Measurements from ENCODE around the gene CEL. TPM values are rescaled to one million over a fixed set of nuclear protein-coding genes. Genes with fewer than 3 reads are reported as not detected.

Gene CEL
- total RNA-seq, 1 experiment from 2014 or later: 6.9 TPM

DNA sequence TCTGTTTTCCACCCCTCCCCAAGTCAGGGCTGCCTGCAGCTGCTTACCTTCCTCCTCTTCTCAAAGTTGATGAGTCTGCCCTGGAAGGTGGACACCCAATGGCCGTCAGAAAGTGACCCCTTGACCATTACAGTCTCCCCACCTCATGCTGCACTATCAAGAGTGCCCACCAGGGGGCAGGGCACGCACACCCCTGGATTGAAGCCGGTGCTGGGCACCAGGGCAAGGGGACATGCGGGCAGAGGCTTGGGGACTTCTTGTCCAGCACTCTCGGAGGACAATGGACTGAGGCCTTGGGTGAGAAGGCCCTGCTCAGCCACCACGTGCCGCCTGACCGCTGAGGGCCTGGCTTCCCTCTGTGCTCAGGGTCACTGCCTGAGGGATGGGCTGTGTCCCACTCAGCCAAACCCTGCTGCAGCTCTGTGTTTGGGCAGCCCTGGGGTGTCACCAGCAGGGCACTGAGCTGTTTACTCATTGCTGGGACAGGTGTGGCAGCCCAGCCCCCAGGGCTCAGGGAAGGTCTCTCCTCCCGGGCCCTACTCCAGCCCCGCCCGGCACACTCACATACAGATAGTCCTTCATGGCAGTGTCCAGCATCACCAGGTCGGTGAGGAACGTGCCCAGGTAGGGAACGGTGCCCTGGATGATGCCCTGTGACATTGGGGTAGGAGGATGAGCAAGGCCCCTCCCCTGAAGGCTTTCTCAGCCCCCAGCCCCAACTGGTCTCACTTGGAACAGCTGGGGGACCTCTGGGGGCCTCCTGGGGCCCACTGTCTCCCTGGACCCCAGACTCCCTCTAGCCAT lies 41.6 kb downstream of the CEL start:
- no peak overlapping the region for H3K4me2 ChIP-seq (ENCODE audit: low read length)
- H3K27me3 ChIP-seq (ENCODE audit: insufficient read depth, low read length): no peaks in the 10 kb centered on the region
- BruUV-seq (replicated peaks): no TSS peak
- H3K9me2 ChIP-seq (ENCODE audit: insufficient read depth): no peaks in the 10 kb centered on the region
- H3K27ac ChIP-seq (ENCODE audit: low read depth, low read length): peak overlapping the region; percentile 11; the same call in 1 of the 2 replicates
- ATAC-seq (peak; percentile 83), DNase-seq (ENCODE audit: low read depth, low spot score) (no peak)
- ChIA-PET CTCF (interaction anchor here (3.4 kb wide), 1 partner anchor 41 kb away, joined by 21 read pairs; no protein-coding TSS in a partner anchor), POLR2A (no interaction called here), RAD21 (ENCODE audit: low non-redundant PET in 1 of 2, low total read pairs in 2 of 2, uncharacterized antibody in 2 of 2, unreplicated experiment in 2 of 2) (interaction anchor here in 1 of 2 experiments (0.8 to 1.1 kb wide), 2 partner anchors 41 to 42 kb away, joined by 3 read pairs; no protein-coding TSS in a partner anchor)
- H3K9ac ChIP-seq (ENCODE audit: low read length): no peak overlapping the region
- intact Hi-C loops (cut with micrococcal nuclease): loop anchor here (1.0 kb wide), 1 partner anchor 41 kb away; no protein-coding TSS in a partner anchor
- H3K4me1 ChIP-seq (ENCODE audit: control insufficient read depth in 1 of 2, insufficient read depth in 2 of 2, low read length in 2 of 2): no peaks in the 10 kb centered on the region
- H3K36me3 ChIP-seq (ENCODE audit: control insufficient read depth in 1 of 2, insufficient read depth in 2 of 2, low read length in 2 of 2): peaks cover 23 to 45% of the 10 kb centered on the region in 2 experiments
- no peaks in the 10 kb centered on the region for H3K9me3 ChIP-seq (ENCODE audit: control insufficient read depth in 1 of 2, insufficient read depth in 1 of 2, low read depth in 1 of 2, low read length in 2 of 2)
- H4K20me1 ChIP-seq (ENCODE audit: insufficient read depth): no peaks in the 10 kb centered on the region
- no peak overlapping the region for H2AFZ ChIP-seq (ENCODE audit: low read depth, low read length, poor library complexity, severe bottlenecking)
- H3K79me2 ChIP-seq (ENCODE audit: insufficient read depth, low read length): no peaks in the 10 kb centered on the region
- H3K4me3 ChIP-seq (replicated peaks in 1 of 2; ENCODE audit: low read depth in 1 of 2, low read length in 2 of 2): no peak overlapping the region
- peak; percentile 97 for TF ChIP-seq RAD21 (IDR thresholded peaks at IDR 0.05; ENCODE audit: low read depth)
- TF ChIP-seq CTCF (IDR thresholded peaks at IDR 0.05 in 2 of 3, conservative IDR thresholded peaks at IDR 0.05 in 1 of 3; ENCODE audit: borderline replicate concordance in 1 of 3, insufficient read depth in 1 of 3, low read depth in 2 of 3, low read length in 2 of 3): peak; percentile 88 to 98 (median 91)
- no peak for TF ChIP-seq YY1 (IDR thresholded peaks at IDR 0.05; ENCODE audit: extremely low read depth, insufficient replicate concordance, low read depth, low read length)

GRCh38 chr9:133103987-133104505 lies 42.3 kb downstream of the CEL start:
- no peak overlapping the region for H3K4me2 ChIP-seq (ENCODE audit: low read length)
- no peak for ATAC-seq
- no peaks in the 10 kb centered on the region for H3K4me1 ChIP-seq (ENCODE audit: control insufficient read depth in 1 of 2, insufficient read depth in 2 of 2, low read length in 2 of 2)
- POLR2A ChIA-PET: no interaction called here
- BruUV-seq (replicated peaks): no TSS peak
- RAD21 ChIA-PET (ENCODE audit: low non-redundant PET in 1 of 2, low total read pairs in 2 of 2, uncharacterized antibody in 2 of 2, unreplicated experiment in 2 of 2): interaction anchor here in 1 of 2 experiments (0.8 to 1.1 kb wide), 2 partner anchors 40 to 41 kb away, joined by 3 read pairs; no protein-coding TSS in a partner anchor
- H3K9ac ChIP-seq (ENCODE audit: low read length): no peak overlapping the region
- no peak overlapping the region for H2AFZ ChIP-seq (ENCODE audit: low read depth, low read length, poor library complexity, severe bottlenecking)
- intact Hi-C loops (cut with micrococcal nuclease): loop anchor here (1.0 kb wide), 1 partner anchor 40 kb away; no protein-coding TSS in a partner anchor
- H3K79me2 ChIP-seq (ENCODE audit: insufficient read depth, low read length): no peaks in the 10 kb centered on the region
- H3K27me3 ChIP-seq (ENCODE audit: insufficient read depth, low read length): no peaks in the 10 kb centered on the region
- no peak overlapping the region for H3K4me3 ChIP-seq (replicated peaks in 1 of 2; ENCODE audit: low read depth in 1 of 2, low read length in 2 of 2)
- no peak overlapping the region for H3K27ac ChIP-seq (ENCODE audit: low read depth, low read length)
- no peaks in the 10 kb centered on the region for H3K9me2 ChIP-seq (ENCODE audit: insufficient read depth)
- no peak for DNase-seq (ENCODE audit: low read depth, low spot score)
- H4K20me1 ChIP-seq (ENCODE audit: insufficient read depth): no peaks in the 10 kb centered on the region
- no peaks in the 10 kb centered on the region for H3K9me3 ChIP-seq (ENCODE audit: control insufficient read depth in 1 of 2, insufficient read depth in 1 of 2, low read depth in 1 of 2, low read length in 2 of 2)
- CTCF ChIA-PET: interaction anchor here (2.1 to 3.4 kb wide), 2 partner anchors 40 kb away, joined by 7 to 21 read pairs; no protein-coding TSS in a partner anchor
- peaks cover 22 to 48% of the 10 kb centered on the region in 2 experiments for H3K36me3 ChIP-seq (ENCODE audit: control insufficient read depth in 1 of 2, insufficient read depth in 2 of 2, low read length in 2 of 2)
- TF ChIP-seq ZBTB33 (IDR thresholded peaks at IDR 0.05; ENCODE audit: extremely low read depth, insufficient replicate concordance, low read length): no peak
- no peak for TF ChIP-seq EZH2phosphoT487 (IDR thresholded peaks at IDR 0.05; ENCODE audit: borderline replicate concordance)
- no peak for TF ChIP-seq CEBPB (IDR thresholded peaks at IDR 0.05; ENCODE audit: low read depth)
- no peak for TF ChIP-seq CBX3 (IDR thresholded peaks at IDR 0.05; ENCODE audit: low read depth)
- TF ChIP-seq MAX (IDR thresholded peaks at IDR 0.05): no peak
- no peak for TF ChIP-seq TCF7L2 (IDR thresholded peaks at IDR 0.05; ENCODE audit: borderline replicate concordance, extremely low read depth, insufficient read depth, insufficient read length)
- no peak for TF ChIP-seq SRF (IDR thresholded peaks at IDR 0.05; ENCODE audit: low read depth)
- no peak for TF ChIP-seq FOSL1 (IDR thresholded peaks at IDR 0.05; ENCODE audit: low read depth)
